Measurements from ENCODE around the gene R3HCC1L.

The R3HCC1L gene

GRCh38 chr10:98163941-98164340 lies 29.5 kb downstream of the R3HCC1L start:
- Histone ChIP-seq H3K9me3 (no peaks in the 10 kb centered on the region), H3K27me3 (no peaks in the 10 kb centered on the region), H3K4me3 (ENCODE audit: low read depth, low read length) (no peak overlapping the region), H3K4me1 (no peaks in the 10 kb centered on the region), H3K36me3 (no peaks in the 10 kb centered on the region)
- no peak for TF ChIP-seq CTCF (IDR thresholded peaks at IDR 0.05; ENCODE audit: low read depth, low read length)
- DNase-seq = no peak

GRCh38 chr10:98167191-98167590 lies 32.7 kb downstream of the R3HCC1L start:
- no peak for TF ChIP-seq CTCF (IDR thresholded peaks at IDR 0.05; ENCODE audit: low read depth, low read length)
- H3K36me3 ChIP-seq = no peaks in the 10 kb centered on the region
- no peaks in the 10 kb centered on the region for H3K4me1 ChIP-seq
- DNase-seq = no peak
- H3K9me3 ChIP-seq = no peaks in the 10 kb centered on the region
- no peaks in the 10 kb centered on the region for H3K27me3 ChIP-seq
- H3K4me3 ChIP-seq (ENCODE audit: low read depth, low read length) = no peak overlapping the region

GRCh38 chr10:98168147-98168546 lies 33.7 kb downstream of the R3HCC1L start:
- Histone ChIP-seq H3K36me3 (no peaks in the 10 kb centered on the region), H3K4me3 (ENCODE audit: low read depth, low read length) (no peak overlapping the region), H3K9me3 (no peaks in the 10 kb centered on the region), H3K4me1 (no peaks in the 10 kb centered on the region), H3K27me3 (no peaks in the 10 kb centered on the region)
- no peak for DNase-seq
- no peak for TF ChIP-seq CTCF (IDR thresholded peaks at IDR 0.05; ENCODE audit: low read depth, low read length)

GRCh38 chr10:98168766-98169165 lies 34.3 kb downstream of the R3HCC1L start:
- no peak overlapping the region for H3K4me3 ChIP-seq (ENCODE audit: low read depth, low read length)
- H3K9me3 ChIP-seq = no peaks in the 10 kb centered on the region
- no peaks in the 10 kb centered on the region for H3K27me3 ChIP-seq
- no peak for TF ChIP-seq CTCF (IDR thresholded peaks at IDR 0.05; ENCODE audit: low read depth, low read length)
- H3K4me1 ChIP-seq = no peaks in the 10 kb centered on the region
- no peak for DNase-seq
- no peaks in the 10 kb centered on the region for H3K36me3 ChIP-seq

GRCh38 chr10:98169379-98169778 lies 34.9 kb downstream of the R3HCC1L start:
- no peak for TF ChIP-seq CTCF (IDR thresholded peaks at IDR 0.05; ENCODE audit: low read depth, low read length)
- Histone ChIP-seq H3K36me3 (no peaks in the 10 kb centered on the region), H3K27me3 (no peaks in the 10 kb centered on the region), H3K4me1 (no peaks in the 10 kb centered on the region), H3K4me3 (ENCODE audit: low read depth, low read length) (no peak overlapping the region), H3K9me3 (no peaks in the 10 kb centered on the region)
- DNase-seq = no peak

- no peaks in the 10 kb centered on the region; the same call in 1 of the 2 replicates for H3K36me3 ChIP-seq
- peak; percentile 80 for TF ChIP-seq CTCF (IDR thresholded peaks at IDR 0.05; ENCODE audit: low read depth, low read length)
- peak; percentile 61 for DNase-seq
- no peaks in the 10 kb centered on the region for H3K4me1 ChIP-seq
- no peak overlapping the region for H3K4me3 ChIP-seq (ENCODE audit: low read depth, low read length)
- no peaks in the 10 kb centered on the region for H3K9me3 ChIP-seq
- no peaks in the 10 kb centered on the region for H3K27me3 ChIP-seq
Observed at GRCh38 chr10:98170249-98171117, 36.0 kb downstream of the R3HCC1L start.

Data from BE2C (cell line).